Measurements from ENCODE around the gene ZNG1A.
A peak's percentile ranks its signal among the peaks of the same experiment; 100 is the strongest.
"Not testable (repeated sequence)": the region's sequence is repeated elsewhere in the genome, so short reads cannot be mapped to it uniquely, and the experiment has no call there.

The ZNG1A gene

DNA sequence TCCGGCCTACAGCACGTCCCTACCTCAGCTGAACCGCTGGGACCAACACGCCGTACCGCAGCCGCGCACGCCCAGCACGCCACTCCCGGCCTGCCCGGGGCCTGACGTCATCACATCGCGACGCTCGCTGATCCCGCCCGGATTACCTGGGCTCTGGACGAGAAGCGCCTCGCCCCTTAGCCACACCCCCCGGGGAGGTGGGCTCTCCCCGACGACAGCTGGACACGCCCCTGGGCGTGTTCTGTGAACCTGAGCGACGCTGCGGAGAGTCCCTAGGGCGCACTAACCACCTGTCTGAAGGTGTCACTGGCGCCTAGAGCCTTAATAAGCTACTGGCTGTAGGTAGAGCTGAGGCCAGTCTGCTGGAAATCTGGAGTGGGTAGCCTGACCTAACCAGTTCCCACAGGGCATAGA is at the start of gene ZNG1A:
TSS of gene ZNG1A (minus strand) at position 87 of the 414 bp plus-strand sequence. CDS start 87 bp downstream, outside the sequence.
- DNase-seq: peak; percentile 14

- no peak for DNase-seq
Measured at GRCh38 chr9:227860-228259, 49.0 kb upstream of the ZNG1A start.

GRCh38 chr9:224582-225520 is 46.0 kb upstream of the ZNG1A start:
- peak; percentile 15 for DNase-seq

DNA sequence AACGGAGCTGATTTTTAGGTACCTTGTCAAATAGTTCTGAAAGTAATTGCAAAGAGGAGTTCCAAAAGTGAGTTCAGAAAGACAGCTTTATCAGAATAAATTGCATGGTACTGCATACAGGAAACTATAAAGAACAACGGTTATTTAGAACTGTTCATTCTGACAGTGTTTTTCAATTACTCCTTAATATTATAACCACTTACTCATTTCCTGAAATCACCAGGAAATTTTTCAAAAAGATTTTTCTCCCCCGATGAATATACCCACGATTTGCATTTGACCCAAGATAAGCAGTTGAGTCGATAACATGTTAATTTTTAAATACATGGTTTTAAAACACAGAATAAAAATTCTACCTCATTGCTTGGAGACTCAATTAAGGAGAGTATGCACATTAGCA is 45.2 kb upstream of the ZNG1A start:
- no peak for DNase-seq

- no peak for DNase-seq
Measured at GRCh38 chr9:223152-223551, 44.3 kb upstream of the ZNG1A start.

- peak; percentile 26 for DNase-seq
Measured at GRCh38 chr9:221989-222776, 43.3 kb upstream of the ZNG1A start.

DNA sequence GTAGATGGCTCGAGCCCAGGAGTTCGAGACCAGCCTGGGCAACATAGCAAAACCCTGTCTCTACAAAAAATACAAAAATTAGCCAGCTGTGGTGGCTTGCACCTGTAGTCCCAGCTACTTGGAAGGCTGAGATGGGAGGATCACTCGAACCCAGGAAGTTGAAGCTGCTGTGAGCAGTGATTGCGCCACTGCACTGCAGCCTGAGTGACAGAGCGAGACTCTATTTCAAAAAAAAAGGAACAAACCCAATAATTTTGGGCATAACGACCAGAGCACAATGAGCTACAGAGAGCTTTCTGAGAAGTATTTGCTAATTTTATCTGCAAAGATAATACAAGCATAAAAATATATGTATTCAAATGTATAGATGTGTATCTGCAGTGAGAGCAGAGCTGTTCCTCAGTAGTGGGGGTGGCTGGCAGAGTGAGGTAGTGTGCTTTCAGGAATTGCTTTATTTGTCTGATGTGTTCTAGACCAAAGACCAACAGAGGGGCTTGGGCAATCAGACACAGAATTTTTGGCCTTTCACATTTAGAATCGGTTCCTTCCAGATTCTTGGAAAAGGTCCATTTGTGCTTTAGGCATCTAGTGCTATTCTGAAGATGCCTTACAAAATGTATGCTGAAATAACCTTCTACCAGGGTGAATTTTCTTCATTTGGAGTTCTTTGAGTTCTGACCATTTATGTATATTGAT is 41.0 kb upstream of the ZNG1A start:
- DNase-seq: peak; percentile 28

GRCh38 chr9:219036-219435 is 40.2 kb upstream of the ZNG1A start:
- not testable (repeated sequence) for DNase-seq

DNA sequence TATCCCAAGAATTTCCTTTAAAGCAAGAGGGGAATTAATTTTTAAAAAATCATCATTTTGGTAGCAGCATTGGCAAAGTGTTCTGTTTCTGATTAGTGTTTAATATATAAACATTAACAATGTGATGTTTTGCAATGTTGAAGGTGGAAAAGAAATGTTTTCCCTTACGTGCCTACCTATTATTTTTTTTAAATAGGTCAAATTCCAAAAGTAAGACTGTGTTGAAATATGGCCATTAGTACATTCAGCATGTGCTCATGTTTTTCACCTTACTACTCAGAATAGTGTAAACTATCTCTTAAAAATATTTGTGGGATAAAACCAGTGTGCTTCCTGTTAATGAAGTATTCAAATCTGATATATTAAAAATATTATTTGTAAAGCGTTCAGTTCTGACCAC is 39.1 kb upstream of the ZNG1A start:
- DNase-seq: no peak

DNA sequence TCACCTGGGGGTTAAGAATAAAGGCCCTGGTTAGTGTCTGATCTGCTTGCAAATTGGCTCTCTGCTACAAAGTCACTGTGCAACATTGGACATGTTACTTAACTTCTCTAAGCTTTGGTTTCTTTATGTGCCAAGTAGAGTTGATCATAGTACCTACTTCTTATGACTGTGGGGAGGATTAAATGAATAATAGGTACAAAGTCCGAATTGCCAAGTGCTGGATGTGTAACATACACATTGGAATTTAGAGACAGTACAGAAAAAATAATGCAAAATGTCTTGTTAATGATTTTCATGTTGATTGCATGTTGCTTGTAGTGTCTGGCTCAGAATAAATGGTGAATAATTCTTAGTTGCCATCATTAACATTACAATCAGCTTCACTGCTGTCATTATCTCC is 38.0 kb upstream of the ZNG1A start:
- DNase-seq: no peak

- no peak for DNase-seq
Measured at GRCh38 chr9:215631-216155, 36.8 kb upstream of the ZNG1A start.

GRCh38 chr9:214648-215493 is 36.0 kb upstream of the ZNG1A start, which contains the start of gene DOCK8:
Gene DOCK8, plus strand, starts transcription at chr9:214865. Its CDS starts 112 bp downstream, at chr9:214977.
- DNase-seq: peak; percentile 81

- no peak for DNase-seq
Measured at GRCh38 chr9:214351-214647, 35.4 kb upstream of the ZNG1A start.

DNA sequence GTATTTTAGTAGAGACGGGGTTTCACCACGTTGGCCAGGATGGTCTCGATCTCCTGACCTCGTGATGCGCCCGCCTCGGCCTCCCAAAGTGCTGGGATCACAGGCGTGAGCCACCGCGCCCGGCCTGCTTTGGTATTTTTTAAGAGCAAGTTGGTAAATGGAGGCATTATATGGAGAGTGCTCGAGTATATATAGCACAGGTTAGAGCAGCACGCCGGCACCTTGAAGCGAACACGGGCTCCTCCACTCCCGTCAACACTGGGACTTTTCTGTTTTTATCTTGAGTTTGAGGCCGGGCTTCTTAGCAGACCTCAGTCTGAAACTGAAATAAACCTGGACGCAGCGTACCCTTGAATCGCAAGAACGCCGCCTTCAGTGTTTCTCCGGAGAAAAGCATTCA is 35.0 kb upstream of the ZNG1A start:
- not testable (repeated sequence) for DNase-seq

- no peak for DNase-seq
Measured at GRCh38 chr9:212297-212696, 33.4 kb upstream of the ZNG1A start.

DNA sequence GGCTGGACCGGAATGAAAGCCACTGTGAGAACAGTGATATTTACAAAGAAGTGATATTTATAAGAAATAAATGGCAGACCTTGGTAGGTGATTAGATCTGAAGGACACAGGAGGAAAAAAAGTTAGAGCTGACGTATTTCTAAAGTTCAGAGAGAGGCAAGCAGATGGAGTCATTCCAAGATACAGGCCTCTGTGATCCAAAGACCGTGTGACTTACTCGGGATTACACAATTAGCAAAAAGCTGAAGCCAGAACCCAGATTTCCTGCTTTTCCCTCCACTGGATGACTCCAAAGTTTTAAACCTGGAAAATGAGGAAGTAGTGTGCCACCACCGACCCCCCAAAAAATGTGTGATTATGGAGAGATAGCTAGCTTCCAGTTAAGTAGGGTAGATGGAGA is 32.7 kb upstream of the ZNG1A start:
- no peak for DNase-seq

DNA sequence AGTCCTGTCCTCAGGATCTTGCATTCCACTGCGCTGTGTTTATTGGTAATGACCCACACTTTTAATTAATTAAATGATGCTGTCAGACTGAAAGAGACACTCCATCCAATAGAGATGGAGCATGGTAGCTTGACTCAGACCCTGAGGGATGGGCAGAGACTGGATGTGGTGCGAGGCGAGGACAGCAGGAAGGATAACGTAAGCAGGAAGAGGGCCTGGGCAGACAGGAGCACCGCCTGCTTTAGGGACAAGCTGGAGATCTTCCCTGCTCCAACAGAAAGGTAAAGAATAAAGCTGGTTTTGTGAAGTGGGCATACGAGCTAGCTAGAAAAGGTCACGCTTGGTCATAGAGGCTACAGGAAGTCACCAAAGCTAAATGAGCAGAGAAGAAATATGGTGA is 32.2 kb upstream of the ZNG1A start:
- no peak for DNase-seq

GRCh38 chr9:209143-209758 is 30.4 kb upstream of the ZNG1A start:
- no peak for DNase-seq

GRCh38 chr9:206481-206880 is 27.6 kb upstream of the ZNG1A start:
- DNase-seq: no peak

GRCh38 chr9:199601-200000 is 20.7 kb upstream of the ZNG1A start:
- not testable (repeated sequence) for DNase-seq

DNA sequence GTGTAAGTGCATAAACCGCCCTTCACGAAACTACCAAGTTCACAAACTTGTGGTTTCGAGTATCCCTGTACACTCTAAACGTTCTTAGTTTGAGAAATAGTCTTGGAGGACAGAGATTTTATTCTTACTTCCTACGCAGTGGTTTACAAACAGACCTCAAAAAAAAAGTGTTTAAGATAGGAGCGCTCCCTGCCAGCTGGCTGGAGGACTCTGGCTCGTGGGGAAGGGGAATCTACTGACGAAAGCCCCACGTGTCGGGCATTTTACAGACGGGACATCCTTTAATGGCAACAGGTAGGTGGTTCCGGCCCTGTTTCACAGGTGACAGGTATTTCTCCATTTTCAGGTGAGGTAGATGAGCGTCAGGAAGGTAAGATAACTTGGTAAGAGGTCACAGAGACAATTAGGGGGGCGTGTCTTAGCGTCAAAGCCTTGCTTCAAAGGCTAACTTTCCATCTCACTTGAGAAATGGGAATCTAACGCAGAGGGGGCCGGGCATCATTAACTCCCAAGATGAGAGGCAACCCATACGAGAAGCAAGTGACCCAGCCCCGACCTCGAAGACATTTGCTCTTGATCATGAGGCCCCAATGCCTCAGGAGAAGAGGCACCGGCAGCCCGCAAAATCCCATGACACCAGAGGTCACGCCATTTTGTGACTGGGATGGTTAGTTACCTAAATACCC is 573 bp downstream of the ZNG1A start:
- not testable (repeated sequence) for DNase-seq

Data from KG1 (cell line).